IMR-90 (cell line): ENCODE results near the gene PPIC. TPM values are rescaled to one million over a fixed set of nuclear protein-coding genes. Genes with fewer than 3 reads are reported as not detected.

Experiments
- ATAC-seq: fragments of 200-7000 bp; cut with Tn5 transposase; 2 replicates; pipeline ENCODE4 v1.9.1; 2020; ENCODE audit warnings: low read depth, mild to moderate bottlenecking, moderate library complexity
- BruUV-seq: library from RNA; stranded (reverse); fragments of 400-500 nt; replicated peaks from 2 replicates; lab custom pipeline; 2021; lab: Mats Ljungman, UMichigan
- CTCF ChIA-PET: fragments of 300-600 bp; formaldehyde crosslinking; extraction: SDS; loops from one replicate; lab custom pipeline; 2021; ENCODE audit warnings: antibody characterized with exemption; lab: Yijun Ruan, JAX
- POLR2A ChIA-PET: fragments of 300-600 bp; sonication (Branson Sonifier 250); formaldehyde crosslinking; loops from one replicate; lab custom pipeline; 2022; ENCODE audit warnings: antibody characterized with exemption; ENCODE audit not compliant: unreplicated experiment; lab: Charles Lee
- DNase-seq: peaks from one replicate; pipeline ENCODE4 v3.0.0; 2013
- H2AFZ ChIP-seq: replicated peaks from 2 replicates; pipeline ENCODE3; 2013; ENCODE audit warnings: low read length, mild to moderate bottlenecking; ENCODE audit not compliant: poor library complexity
- H2AK5ac ChIP-seq: 2 replicates; pipeline ENCODE4 v1.6.1; 2013; ENCODE audit warnings: low read depth, low read length, inconsistent platforms
- H2AK9ac ChIP-seq: replicated peaks from 2 replicates; pipeline ENCODE3; 2013; ENCODE audit warnings: mild to moderate bottlenecking, low read depth, low read length, moderate library complexity; ENCODE audit not compliant: poor library complexity
- H2BK120ac ChIP-seq: 2 replicates; pipeline ENCODE4 v1.6.1; 2013; ENCODE audit warnings: low read depth, low read length, inconsistent platforms
- H2BK15ac ChIP-seq: 3 replicates; pipeline ENCODE4 v1.6.1; 2013; ENCODE audit warnings: low read depth, low read length, inconsistent platforms
- H2BK20ac ChIP-seq: 2 replicates; pipeline ENCODE4 v1.6.1; 2013; ENCODE audit warnings: low read depth, mild to moderate bottlenecking, inconsistent platforms, low read length, moderate library complexity
- H2BK5ac ChIP-seq: 2 replicates; pipeline ENCODE4 v1.6.1; 2013; ENCODE audit warnings: mild to moderate bottlenecking, low read depth, low read length, inconsistent platforms; ENCODE audit not compliant: poor library complexity, severe bottlenecking
- H3K14ac ChIP-seq: replicated peaks from 2 replicates; pipeline ENCODE4 v1.6.1; 2013; ENCODE audit warnings: low read depth, low read length, inconsistent platforms
- H3K18ac ChIP-seq: 2 replicates; pipeline ENCODE4 v1.6.1; 2013; ENCODE audit warnings: low read depth, low read length, control low read depth
- H3K23ac ChIP-seq: 2 replicates; pipeline ENCODE4 v1.6.1; 2013; ENCODE audit warnings: low read depth, low read length, inconsistent platforms
- H3K27ac ChIP-seq: 2 replicates; pipeline ENCODE4 v1.5.1; 2013; ENCODE audit warnings: mild to moderate bottlenecking, control low read depth, low read length; ENCODE audit not compliant: insufficient read depth
- H3K27me3 ChIP-seq: 2 replicates; pipeline ENCODE4 v1.6.1; 2013; ENCODE audit warnings: low read length; ENCODE audit not compliant: control insufficient read depth, insufficient read depth
- H3K36me3 ChIP-seq: 2 replicates; pipeline ENCODE4 v1.6.1; 2013; ENCODE audit warnings: low read length, mixed read lengths; ENCODE audit not compliant: control insufficient read depth, insufficient read depth
- H3K4ac ChIP-seq: 2 replicates; pipeline ENCODE4 v1.6.1; 2013; ENCODE audit warnings: low read depth, low read length, inconsistent platforms
- H3K4me1 ChIP-seq: 2 replicates; pipeline ENCODE4 v1.6.1; 2013; ENCODE audit warnings: low read length, mixed read lengths; ENCODE audit not compliant: control insufficient read depth, insufficient read depth
- H3K4me2 ChIP-seq: 2 replicates; pipeline ENCODE4 v1.6.1; 2013; ENCODE audit warnings: low read depth, mild to moderate bottlenecking, control low read depth, low read length, moderate library complexity
- H3K4me3 ChIP-seq: 2 replicates; pipeline ENCODE4 v1.5.1; 2013; ENCODE audit warnings: low read depth, mild to moderate bottlenecking, control low read depth, low read length, moderate library complexity; ENCODE audit not compliant: insufficient read depth
- H3K56ac ChIP-seq: 2 replicates; pipeline ENCODE4 v1.6.1; 2013; ENCODE audit warnings: low read length, inconsistent platforms; ENCODE audit not compliant: insufficient read depth; ENCODE audit errors: extremely low read depth
- H3K79me1 ChIP-seq, 2 experiments: 2 replicates each; pipeline ENCODE4 v1.6.1; 2013; ENCODE audit warnings: low read length in 2 of 2, inconsistent platforms in 1 of 2, low read depth in 1 of 2
- H3K9ac ChIP-seq: 2 replicates; pipeline ENCODE4 v1.6.1; 2013; ENCODE audit warnings: low read depth, low read length, control low read depth
- H3K9me1 ChIP-seq: 2 replicates; pipeline ENCODE4 v1.6.1; 2013; ENCODE audit warnings: low read length, inconsistent platforms; ENCODE audit not compliant: insufficient read depth
- H3K9me3 ChIP-seq: 2 replicates; pipeline ENCODE4 v1.6.1; 2013; ENCODE audit warnings: low read length; ENCODE audit not compliant: control insufficient read depth, insufficient read depth
- H4K20me1 ChIP-seq: 2 replicates; pipeline ENCODE4 v1.6.1; 2013; ENCODE audit warnings: low read length, inconsistent platforms; ENCODE audit not compliant: insufficient read depth
- H4K5ac ChIP-seq: 2 replicates; pipeline ENCODE4 v1.6.1; 2013; ENCODE audit warnings: mild to moderate bottlenecking, low read depth, low read length, control low read depth
- H4K8ac ChIP-seq, 2 experiments: 2 replicates each; pipeline ENCODE4 v1.6.1; 2013; ENCODE audit warnings: low read depth in 2 of 2, low read length in 2 of 2, control low read depth in 1 of 2, inconsistent platforms in 1 of 2
- H4K91ac ChIP-seq: 2 replicates; pipeline ENCODE4 v1.6.1; 2013; ENCODE audit warnings: low read depth, low read length, inconsistent platforms; ENCODE audit not compliant: insufficient read depth
- CEBPB ChIP-seq: IDR thresholded peaks from 2 replicates; pipeline ENCODE4 v1.6.1; 2012; ENCODE audit warnings: low read depth, low read length, improper control_type of control experiment
- MAFK ChIP-seq: IDR thresholded peaks from 2 replicates; pipeline ENCODE4 v1.6.1; 2012; ENCODE audit warnings: low read depth, low read length, improper control_type of control experiment
- WGBS, 2 experiments: methylation state at CpG; one replicate each; pipeline versions ENCODE4 v1.1.5 to v1.1.7; 2013; ENCODE audit warnings: missing lambda C conversion rate in 2 of 2; ENCODE audit not compliant: insufficient read length in 1 of 2; ENCODE audit errors: extremely low coverage in 2 of 2; 5-methylcytosine and 5-hydroxymethylcytosine counted together
- dilution Hi-C: fragments of 300-500 bp; cut with HindIII; formaldehyde crosslinking; loops from one replicate; pipeline ENCODE4 v1.14.3; 2018; ENCODE audit warnings: low sequenced_read_pairs; ENCODE audit not compliant: unreplicated experiment
- in situ Hi-C: fragments of 300-500 bp; cut with MboI; formaldehyde crosslinking; loops from 3 replicates; pipeline ENCODE4 v1.14.3; 2019; ENCODE audit warnings: low sequenced_read_pairs, inconsistent platforms, mixed read lengths
- intact Hi-C: fragments of 100-400 bp; cut with micrococcal nuclease; formaldehyde crosslinking; loops from 2 replicates; pipeline ENCODE4 v1.10.0; 2022
- polyA plus RNA-seq, 3 experiments: library from polyadenylated mRNA; depleted of rRNA; stranded (reverse); fragments of >200 nt; gene quantifications; 2 replicates each; pipeline ENCODE4 v1.2.3, GENCODE V29; 2012; ENCODE audit warnings: low replicate concordance in 1 of 3
- total RNA-seq: library from RNA; depleted of rRNA; stranded (reverse); fragments of >200 nt; gene quantifications from 2 replicates; pipeline ENCODE4 v1.2.3, GENCODE V29; 2012
- TF ChIP-seq, protein P1 (sequence below): conservative IDR thresholded peaks from 2 replicates; pipeline ENCODE4 v1.5.1; 2012; ENCODE audit warnings: mild to moderate bottlenecking, low read depth, low read length, improper control_type of control experiment
- TF ChIP-seq, protein P2 (sequence below): fragments of 150-350 bp; IDR thresholded peaks from 2 replicates; pipeline ENCODE4 v1.6.1; 2017; ENCODE audit warnings: mild to moderate bottlenecking, antibody characterized with exemption, low read length, low read depth

The PPIC gene
- total and polyA plus RNA-seq, 2 of the 4 experiments (the other 2 are of a cell fraction), result 20.6 to 45.6 TPM

GRCh38 chr5:123035360-123035917 is 1.1 kb downstream of the PPIC start (continued):
- TF ChIP-seq, protein P1, sequence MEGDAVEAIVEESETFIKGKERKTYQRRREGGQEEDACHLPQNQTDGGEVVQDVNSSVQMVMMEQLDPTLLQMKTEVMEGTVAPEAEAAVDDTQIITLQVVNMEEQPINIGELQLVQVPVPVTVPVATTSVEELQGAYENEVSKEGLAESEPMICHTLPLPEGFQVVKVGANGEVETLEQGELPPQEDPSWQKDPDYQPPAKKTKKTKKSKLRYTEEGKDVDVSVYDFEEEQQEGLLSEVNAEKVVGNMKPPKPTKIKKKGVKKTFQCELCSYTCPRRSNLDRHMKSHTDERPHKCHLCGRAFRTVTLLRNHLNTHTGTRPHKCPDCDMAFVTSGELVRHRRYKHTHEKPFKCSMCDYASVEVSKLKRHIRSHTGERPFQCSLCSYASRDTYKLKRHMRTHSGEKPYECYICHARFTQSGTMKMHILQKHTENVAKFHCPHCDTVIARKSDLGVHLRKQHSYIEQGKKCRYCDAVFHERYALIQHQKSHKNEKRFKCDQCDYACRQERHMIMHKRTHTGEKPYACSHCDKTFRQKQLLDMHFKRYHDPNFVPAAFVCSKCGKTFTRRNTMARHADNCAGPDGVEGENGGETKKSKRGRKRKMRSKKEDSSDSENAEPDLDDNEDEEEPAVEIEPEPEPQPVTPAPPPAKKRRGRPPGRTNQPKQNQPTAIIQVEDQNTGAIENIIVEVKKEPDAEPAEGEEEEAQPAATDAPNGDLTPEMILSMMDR, result no peak

GRCh38 chr5:123033157-123033671 is 3.3 kb downstream of the PPIC start:
- Histone ChIP-seq H3K79me1 (peaks cover 0 to 14% of the 10 kb centered on the region in 2 experiments; a peak in 2 of 4 replicates), H2BK15ac (no peak overlapping the region), H3K4ac (no peak overlapping the region), H4K20me1 (0 out of 2 replicates have a peak, but pooled peaks cover 4% of the 10 kb centered on the region), H3K27me3 (no peaks in the 10 kb centered on the region), H3K4me1 (no peaks in the 10 kb centered on the region; the same call in 1 of the 2 replicates), H2BK5ac (no peak overlapping the region), H3K27ac (no peak overlapping the region), H2AFZ (no peak overlapping the region), H3K56ac (no peak overlapping the region), H3K9me1 (0 out of 2 replicates have a peak, but pooled peaks cover 11% of the 10 kb centered on the region), H4K8ac (no peak overlapping the region), H2BK120ac (no peak overlapping the region), H4K91ac (no peak overlapping the region), H2AK9ac (no peak overlapping the region), H3K18ac (no peak overlapping the region), H3K23ac (no peak overlapping the region), H3K14ac (no peak overlapping the region), H2BK20ac (no peak overlapping the region), H4K5ac (no peak overlapping the region), H3K4me3 (no peak overlapping the region), H3K4me2 (no peak overlapping the region), H3K9me3 (no peaks in the 10 kb centered on the region), H3K9ac (no peak overlapping the region), H2AK5ac (no peak overlapping the region), H3K36me3 (peaks cover 5% of the 10 kb centered on the region)
- in situ Hi-C loops (no loop called here), intact Hi-C loops (no loop called here), dilution Hi-C loops (no loop called here)
- ChIA-PET CTCF (no interaction called here), POLR2A (interaction anchor here (0.6 kb wide), 1 partner anchor 139 kb away, joined by 4 read pairs; no protein-coding TSS in a partner anchor)
- DNase-seq (no peak), ATAC-seq (no peak)
- WGBS, 2 experiments, result no CpG with 5 or more reads among the region's 6 CpGs
- BruUV-seq, result no TSS peak
- TF ChIP-seq, protein P2, sequence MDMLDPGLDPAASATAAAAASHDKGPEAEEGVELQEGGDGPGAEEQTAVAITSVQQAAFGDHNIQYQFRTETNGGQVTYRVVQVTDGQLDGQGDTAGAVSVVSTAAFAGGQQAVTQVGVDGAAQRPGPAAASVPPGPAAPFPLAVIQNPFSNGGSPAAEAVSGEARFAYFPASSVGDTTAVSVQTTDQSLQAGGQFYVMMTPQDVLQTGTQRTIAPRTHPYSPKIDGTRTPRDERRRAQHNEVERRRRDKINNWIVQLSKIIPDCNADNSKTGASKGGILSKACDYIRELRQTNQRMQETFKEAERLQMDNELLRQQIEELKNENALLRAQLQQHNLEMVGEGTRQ, result no peak
- TF ChIP-seq CEBPB, result no peak
- no peak for TF ChIP-seq MAFK
